Nephron progenitor cell (in vitro differentiated cells): ENCODE measurements around the gene FAM163A.
"Not testable (repeated sequence)": the region's sequence is repeated elsewhere in the genome, so short reads cannot be mapped to it uniquely, and the experiment has no call there.

Experiments used
- DNase-seq: peaks from one replicate; pipeline ENCODE4 v3.0.0; 2021
- H3K27ac Mint-ChIP-seq: 2 replicates; pipeline ENCODE4 v1.8.0; 2021; ENCODE audit warnings: mild to moderate bottlenecking, moderate library complexity, mixed read lengths
- H3K27me3 Mint-ChIP-seq: 2 replicates; pipeline ENCODE4 v1.8.0; 2021; ENCODE audit warnings: mild to moderate bottlenecking, low read depth, mixed read lengths; ENCODE audit not compliant: poor library complexity
- H3K36me3 Mint-ChIP-seq: 2 replicates; pipeline ENCODE4 v1.8.0; 2021; ENCODE audit warnings: low read depth, mixed read lengths
- H3K4me1 Mint-ChIP-seq: 2 replicates; pipeline ENCODE4 v1.8.0; 2021; ENCODE audit warnings: mixed read lengths
- H3K4me3 Mint-ChIP-seq: 2 replicates; pipeline ENCODE4 v1.8.0; 2021; ENCODE audit warnings: mild to moderate bottlenecking, moderate library complexity, mixed read lengths
- H3K9me3 Mint-ChIP-seq: 2 replicates; pipeline ENCODE4 v1.8.0; 2021; ENCODE audit warnings: mild to moderate bottlenecking, moderate library complexity, mixed read lengths
- TF ChIP-seq, protein P1 (sequence below): fragments of 200-600 bp; sonication (generic); IDR thresholded peaks from 2 replicates; pipeline ENCODE4 v1.5.0; 2021; ENCODE audit warnings: antibody characterized with exemption

The FAM163A gene

DNA sequence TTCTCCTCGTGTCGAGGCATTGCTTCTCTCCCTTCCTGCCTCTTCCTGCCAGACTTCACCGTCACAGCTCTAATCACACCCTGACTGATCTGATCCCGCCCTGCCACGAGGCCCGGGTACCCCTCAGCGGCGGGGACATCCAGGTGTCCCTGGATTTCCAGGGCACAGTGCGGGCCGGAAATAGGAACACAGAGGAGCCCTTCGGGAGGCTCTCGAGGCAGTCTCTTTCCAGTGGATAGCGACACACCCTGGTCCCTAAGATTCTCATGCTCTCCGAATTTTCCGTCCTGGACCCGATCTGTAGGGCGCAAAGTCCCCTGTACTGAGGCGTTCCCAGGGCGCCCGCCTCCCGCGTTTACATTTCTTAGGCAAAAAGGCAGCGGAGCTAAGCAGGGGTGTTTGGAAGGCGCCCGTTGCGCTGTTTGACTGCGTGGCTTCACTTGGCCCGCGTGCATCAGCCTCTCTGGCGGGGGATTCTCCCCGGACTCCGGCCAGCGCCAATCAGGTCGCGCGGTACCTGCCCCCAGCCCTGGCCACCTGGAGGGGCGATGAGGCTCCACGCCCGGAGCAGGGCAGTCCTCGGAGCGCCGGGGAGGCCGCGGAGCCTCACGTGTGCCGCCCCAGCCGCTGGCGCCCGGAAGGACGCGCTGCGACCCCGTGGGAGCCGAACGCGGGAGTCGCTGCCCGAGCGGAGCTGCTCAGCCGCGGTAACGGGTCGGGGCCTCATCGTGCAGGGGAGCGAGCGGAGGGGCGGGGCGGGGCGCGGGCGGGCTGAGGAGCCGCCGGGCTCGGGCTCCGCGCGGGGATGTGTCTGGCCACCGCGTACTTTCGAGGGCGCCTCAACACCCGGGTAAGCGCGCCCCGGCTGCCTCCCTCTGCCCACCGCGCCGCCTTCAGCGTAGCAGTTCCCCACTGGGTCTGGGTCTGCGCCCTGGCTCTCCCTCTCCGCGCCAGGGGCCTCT is at the start of gene FAM163A:
TSS of gene FAM163A (plus strand) at position 575 of the 962 bp plus-strand sequence. CDS start 69,807 bp downstream, outside the sequence.
- TF ChIP-seq, protein P1, sequence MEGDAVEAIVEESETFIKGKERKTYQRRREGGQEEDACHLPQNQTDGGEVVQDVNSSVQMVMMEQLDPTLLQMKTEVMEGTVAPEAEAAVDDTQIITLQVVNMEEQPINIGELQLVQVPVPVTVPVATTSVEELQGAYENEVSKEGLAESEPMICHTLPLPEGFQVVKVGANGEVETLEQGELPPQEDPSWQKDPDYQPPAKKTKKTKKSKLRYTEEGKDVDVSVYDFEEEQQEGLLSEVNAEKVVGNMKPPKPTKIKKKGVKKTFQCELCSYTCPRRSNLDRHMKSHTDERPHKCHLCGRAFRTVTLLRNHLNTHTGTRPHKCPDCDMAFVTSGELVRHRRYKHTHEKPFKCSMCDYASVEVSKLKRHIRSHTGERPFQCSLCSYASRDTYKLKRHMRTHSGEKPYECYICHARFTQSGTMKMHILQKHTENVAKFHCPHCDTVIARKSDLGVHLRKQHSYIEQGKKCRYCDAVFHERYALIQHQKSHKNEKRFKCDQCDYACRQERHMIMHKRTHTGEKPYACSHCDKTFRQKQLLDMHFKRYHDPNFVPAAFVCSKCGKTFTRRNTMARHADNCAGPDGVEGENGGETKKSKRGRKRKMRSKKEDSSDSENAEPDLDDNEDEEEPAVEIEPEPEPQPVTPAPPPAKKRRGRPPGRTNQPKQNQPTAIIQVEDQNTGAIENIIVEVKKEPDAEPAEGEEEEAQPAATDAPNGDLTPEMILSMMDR = no peak
- H3K4me3 Mint-ChIP-seq = peak within 1 kb of the TSS; percentile 80
- H3K27me3 Mint-ChIP-seq = peaks cover 92% of the 10 kb centered on the region
- H3K36me3 Mint-ChIP-seq = no peaks in the 10 kb centered on the region
- H3K4me1 Mint-ChIP-seq = peaks cover 35% of the 10 kb centered on the region
- H3K27ac Mint-ChIP-seq = no peak within 1 kb of the TSS
- DNase-seq = peak; percentile 75
- H3K9me3 Mint-ChIP-seq = peaks cover 28% of the 10 kb centered on the region

DNA sequence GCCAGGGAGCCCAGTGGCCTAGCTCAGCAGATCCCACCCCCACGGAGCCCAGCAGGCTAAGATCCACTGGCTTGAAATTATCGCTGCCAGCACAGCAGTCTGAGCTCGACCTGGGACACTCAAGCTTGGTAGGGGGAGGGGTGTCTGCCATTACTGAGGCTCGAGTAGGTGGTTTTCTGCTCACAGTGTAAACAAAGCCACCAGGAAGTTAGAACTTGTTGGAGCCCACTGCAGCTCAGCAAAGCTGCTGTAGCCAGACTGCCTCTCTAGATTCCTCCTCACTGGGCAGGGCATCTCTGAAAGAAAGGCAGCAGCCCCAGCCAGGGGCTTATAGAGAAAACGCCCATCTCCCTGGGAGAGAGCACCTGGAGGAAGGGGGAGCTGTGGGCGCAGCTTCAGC is 48.6 kb upstream of the FAM163A start:
- not testable (repeated sequence) for H3K27ac Mint-ChIP-seq, H3K4me3 Mint-ChIP-seq, H3K27me3 Mint-ChIP-seq

DNA sequence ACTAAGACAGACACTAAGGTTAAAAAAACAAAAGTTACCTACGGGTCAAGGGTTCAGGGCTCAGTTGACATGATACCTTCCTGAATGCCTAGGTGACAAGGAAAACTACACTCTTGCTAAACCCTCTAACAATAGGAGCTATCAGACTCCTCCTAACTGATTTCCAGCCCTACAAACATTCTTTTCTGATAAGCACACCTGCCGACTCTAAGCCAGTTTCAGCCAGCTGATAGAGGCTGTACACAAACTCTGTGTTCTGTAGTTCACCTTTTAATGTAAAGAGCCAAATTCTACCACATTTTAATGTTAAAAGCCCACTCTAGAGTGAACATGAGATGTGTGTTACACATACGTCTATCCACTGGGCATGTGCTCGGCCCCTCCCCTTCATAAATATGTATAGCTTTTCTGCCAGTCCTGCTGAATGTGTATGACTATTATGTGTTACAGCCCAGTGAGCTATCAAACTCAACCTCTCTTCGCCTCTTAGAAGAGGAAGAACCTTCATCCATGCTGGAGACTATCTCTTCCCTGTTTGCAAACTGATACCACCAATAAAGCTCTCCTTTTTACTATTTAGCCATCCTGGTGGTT is 40.0 kb upstream of the FAM163A start:
- TF ChIP-seq, protein P1 = no peak
- Mint-ChIP-seq H3K27me3 (peaks cover 3% of the 10 kb centered on the region), H3K36me3 (no peaks in the 10 kb centered on the region), H3K27ac (no peak overlapping the region), H3K4me3 (no peak overlapping the region), H3K9me3 (peaks cover 15% of the 10 kb centered on the region), H3K4me1 (peaks cover 35% of the 10 kb centered on the region)
- no peak for DNase-seq

More for the DNA sequence above, 48.6 kb upstream of the FAM163A start:
- H3K4me1 Mint-ChIP-seq, DNase-seq, H3K36me3 Mint-ChIP-seq: not testable (repeated sequence)
- peaks cover 42% of the 10 kb centered on the region for H3K9me3 Mint-ChIP-seq

GRCh38 chr1:179706339-179706941 is 36.7 kb upstream of the FAM163A start:
- H3K9me3 Mint-ChIP-seq = no peaks in the 10 kb centered on the region
- H3K4me3 Mint-ChIP-seq = no peak overlapping the region
- H3K27me3 Mint-ChIP-seq = no peaks in the 10 kb centered on the region
- H3K4me1 Mint-ChIP-seq = peaks cover 48% of the 10 kb centered on the region
- H3K36me3 Mint-ChIP-seq = no peaks in the 10 kb centered on the region
- TF ChIP-seq, protein P1 = peak; percentile 81
- peak; percentile 72 for DNase-seq
- H3K27ac Mint-ChIP-seq = no peak overlapping the region

GRCh38 chr1:179707406-179707805 is 35.7 kb upstream of the FAM163A start:
- Mint-ChIP-seq H3K36me3 (peaks cover 5% of the 10 kb centered on the region), H3K9me3 (peaks cover 8% of the 10 kb centered on the region), H3K27ac (no peak overlapping the region), H3K4me1 (peaks cover 48% of the 10 kb centered on the region), H3K4me3 (no peak overlapping the region), H3K27me3 (no peaks in the 10 kb centered on the region)
- no peak for DNase-seq
- TF ChIP-seq, protein P1 = no peak
